Hepatocyte (in vitro differentiated cells): ENCODE results near the gene ELMO3. TPM values are rescaled to one million over a fixed set of nuclear protein-coding genes. Genes with fewer than 3 reads are reported as not detected.

Experiments
- DNase-seq: peaks from one replicate; pipeline ENCODE4 v3.0.0-alpha.2; 2016; ENCODE audit warnings: low spot score
- H2AFZ ChIP-seq: fragments of 200-600 bp; sonication (generic); 2 replicates; pipeline ENCODE4 v1.6.0; 2016; ENCODE audit warnings: antibody characterized with exemption, mild to moderate bottlenecking
- H3K27ac ChIP-seq: fragments of 200-600 bp; sonication (generic); 2 replicates; pipeline ENCODE4 v1.5.1; 2016; ENCODE audit warnings: mild to moderate bottlenecking
- H3K27me3 ChIP-seq: fragments of 200-600 bp; sonication (generic); 2 replicates; pipeline ENCODE4 v1.6.1; 2016
- H3K36me3 ChIP-seq: fragments of 200-600 bp; sonication (generic); replicated peaks from 2 replicates; pipeline ENCODE4 v1.5.1; 2016; ENCODE audit warnings: low read depth; ENCODE audit not compliant: insufficient read depth
- H3K4me1 ChIP-seq: fragments of 200-600 bp; sonication (generic); 2 replicates; pipeline ENCODE4 v1.5.1; 2016; ENCODE audit warnings: mild to moderate bottlenecking, moderate library complexity; ENCODE audit not compliant: insufficient read depth
- H3K4me2 ChIP-seq: fragments of 200-600 bp; sonication (generic); 2 replicates; pipeline ENCODE4 v1.6.0; 2016
- H3K4me3 ChIP-seq: fragments of 200-600 bp; sonication (generic); 2 replicates; pipeline ENCODE4 v1.5.1; 2016; ENCODE audit warnings: mild to moderate bottlenecking
- H3K79me2 ChIP-seq: fragments of 200-600 bp; sonication (generic); 2 replicates; pipeline ENCODE4 v1.6.0; 2017; ENCODE audit warnings: mild to moderate bottlenecking
- H3K9me2 ChIP-seq: fragments of 200-600 bp; sonication (generic); replicated peaks from 2 replicates; pipeline ENCODE4 v1.6.0; 2017; ENCODE audit warnings: mild to moderate bottlenecking; ENCODE audit not compliant: insufficient read depth
- H3K9me3 ChIP-seq: fragments of 200-600 bp; sonication (generic); 2 replicates; pipeline ENCODE4 v1.5.1; 2016; ENCODE audit warnings: low read depth, mild to moderate bottlenecking
- H4K20me1 ChIP-seq: fragments of 200-600 bp; sonication (generic); 2 replicates; pipeline ENCODE4 v1.6.0; 2016; ENCODE audit warnings: mild to moderate bottlenecking; ENCODE audit not compliant: insufficient read depth, poor library complexity, severe bottlenecking
- CTCF ChIP-seq: fragments of 200-600 bp; sonication (generic); IDR thresholded peaks from 2 replicates; pipeline ENCODE4 v1.5.1; 2016; ENCODE audit warnings: antibody characterized with exemption, mild to moderate bottlenecking; ENCODE audit not compliant: poor library complexity
- EZH2 ChIP-seq: fragments of 200-600 bp; sonication (generic); IDR thresholded peaks from 2 replicates; pipeline ENCODE4 v1.6.1; 2016; ENCODE audit warnings: antibody characterized with exemption, mild to moderate bottlenecking, borderline replicate concordance
- EZH2phosphoT487 ChIP-seq: fragments of 200-600 bp; sonication (generic); IDR thresholded peaks from one replicate; pipeline ENCODE4 v1.6.1; 2018; ENCODE audit warnings: antibody characterized with exemption, mild to moderate bottlenecking, low read depth, moderate library complexity; ENCODE audit not compliant: unreplicated experiment, severe bottlenecking
- WGBS: methylation state at CpG from one replicate; pipeline ENCODE4 v1.1.6; 2016; ENCODE audit warnings: low lambda C conversion rate; ENCODE audit errors: missing lambda C conversion rate; 5-methylcytosine and 5-hydroxymethylcytosine counted together
- polyA plus RNA-seq: library from polyadenylated mRNA; unstranded; fragments of >200 nt; fragmentation: Nextera tagmentation; extraction: Ambion mirVana; gene quantifications from 2 replicates; pipeline ENCODE4 v1.2.1, GENCODE V29; 2016
- total RNA-seq: library from RNA; depleted of rRNA; stranded (reverse); fragments of >200 nt; gene quantifications from 2 replicates; pipeline ENCODE4 v1.2.3, GENCODE V29; 2014

ELMO3 gene
- total and polyA plus RNA-seq, 2 experiments from 2014 or later, result 14.5 to 18.5 TPM

- TF ChIP-seq CTCF (no peak), EZH2 (no peak), EZH2phosphoT487 (no peak)
- Histone ChIP-seq H2AFZ (no peak overlapping the region), H4K20me1 (no peaks in the 10 kb centered on the region), H3K4me1 (peaks cover 38% of the 10 kb centered on the region), H3K79me2 (peaks cover 16% of the 10 kb centered on the region), H3K27ac (peak overlapping the region; percentile 23), H3K4me2 (no peak overlapping the region), H3K9me3 (no peaks in the 10 kb centered on the region), H3K9me2 (no peaks in the 10 kb centered on the region), H3K27me3 (peaks cover 15% of the 10 kb centered on the region), H3K4me3 (no peak overlapping the region), H3K36me3 (no peaks in the 10 kb centered on the region)
- DNase-seq, result peak; percentile 55
- WGBS, result 63% methylated on average over 5 of the region's 5 CpGs
Observed at GRCh38 chr16:67244387-67245185, 45.7 kb downstream of the ELMO3 start.

- no peaks in the 10 kb centered on the region for H3K9me2 ChIP-seq
- H3K27me3 ChIP-seq, result peaks cover 21% of the 10 kb centered on the region
- no peaks in the 10 kb centered on the region for H3K9me3 ChIP-seq
- no peak overlapping the region for H2AFZ ChIP-seq
- peaks cover 38% of the 10 kb centered on the region for H3K4me1 ChIP-seq
- 74% methylated on average over 4 of the region's 4 CpGs for WGBS
- DNase-seq, result no peak
- no peaks in the 10 kb centered on the region for H4K20me1 ChIP-seq
- H3K36me3 ChIP-seq, result no peaks in the 10 kb centered on the region
- H3K79me2 ChIP-seq, result peaks cover 16% of the 10 kb centered on the region
- TF ChIP-seq EZH2, result no peak
- peak overlapping the region; percentile 91 for H3K27ac ChIP-seq
- peak overlapping the region; percentile 99 for H3K4me2 ChIP-seq
- no peak overlapping the region for H3K4me3 ChIP-seq
Observed at GRCh38 chr16:67245186-67245585, 46.3 kb downstream of the ELMO3 start.

- Histone ChIP-seq H4K20me1 (no peaks in the 10 kb centered on the region), H2AFZ (peak overlapping the region; percentile 91), H3K4me2 (peak overlapping the region; percentile 99), H3K4me1 (peaks cover 36% of the 10 kb centered on the region), H3K27ac (peak overlapping the region; percentile 91), H3K79me2 (peaks cover 16% of the 10 kb centered on the region), H3K36me3 (no peaks in the 10 kb centered on the region), H3K4me3 (peak overlapping the region; percentile 86), H3K9me3 (no peaks in the 10 kb centered on the region), H3K9me2 (no peaks in the 10 kb centered on the region), H3K27me3 (peaks cover 24% of the 10 kb centered on the region)
- 18% methylated on average over 8 of the region's 8 CpGs for WGBS
- TF ChIP-seq EZH2, result no peak
- no peak for TF ChIP-seq CTCF
- TF ChIP-seq EZH2phosphoT487, result no peak
- DNase-seq, result no peak
Observed at GRCh38 chr16:67245674-67246080, 46.7 kb downstream of the ELMO3 start.

- 0% methylated on average over 25 of the region's 48 CpGs for WGBS
Observed at GRCh38 chr16:67246081-67246755, 47.3 kb downstream of the ELMO3 start.

More at GRCh38 chr16:67246081-67246755, 47.3 kb downstream of the ELMO3 start:
- peak overlapping the region; percentile 91 for H2AFZ ChIP-seq
- TF ChIP-seq EZH2phosphoT487 (no peak), CTCF (peak; percentile 56), EZH2 (no peak)
- H3K4me2 ChIP-seq, result peak overlapping the region; percentile 99
- no peaks in the 10 kb centered on the region for H4K20me1 ChIP-seq
- H3K9me2 ChIP-seq, result no peaks in the 10 kb centered on the region
- peak overlapping the region; percentile 91 for H3K27ac ChIP-seq
- peak overlapping the region; percentile 86 for H3K4me3 ChIP-seq
- H3K79me2 ChIP-seq, result peaks cover 16% of the 10 kb centered on the region
- no peaks in the 10 kb centered on the region for H3K36me3 ChIP-seq
- H3K9me3 ChIP-seq, result no peaks in the 10 kb centered on the region
- peaks cover 28% of the 10 kb centered on the region for H3K27me3 ChIP-seq
- peak; percentile 88 for DNase-seq
- peaks cover 30% of the 10 kb centered on the region for H3K4me1 ChIP-seq
